Neural progenitor cell (in vitro differentiated cells): ENCODE results near the gene HSPB8. TPM values are rescaled to one million over a fixed set of nuclear protein-coding genes. Genes with fewer than 3 reads are reported as not detected.

Experiments used
- DNase-seq: peaks from one replicate; pipeline ENCODE4 v3.0.0-alpha.2; 2016; ENCODE audit warnings: low spot score
- H2AFZ ChIP-seq: fragments of 200-600 bp; sonication (generic); replicated peaks from 2 replicates; pipeline ENCODE4 v1.6.1; 2016; ENCODE audit warnings: antibody characterized with exemption
- H3F3A ChIP-seq: fragments of 200-600 bp; sonication (generic); 2 replicates; pipeline ENCODE4 v1.6.1; 2016; ENCODE audit warnings: antibody characterized with exemption, low read depth
- H3K27ac ChIP-seq: fragments of 200-600 bp; sonication (generic); 2 replicates; pipeline ENCODE4 v1.5.1; 2016; ENCODE audit warnings: mild to moderate bottlenecking
- H3K27me3 ChIP-seq: fragments of 200-600 bp; sonication (generic); 2 replicates; pipeline ENCODE4 v1.6.1; 2016; ENCODE audit warnings: mild to moderate bottlenecking, moderate library complexity
- H3K36me3 ChIP-seq: fragments of 200-600 bp; sonication (generic); 2 replicates; pipeline ENCODE4 v1.5.1; 2016
- H3K4me1 ChIP-seq: fragments of 200-600 bp; sonication (generic); 2 replicates; pipeline ENCODE4 v1.6.1; 2016; ENCODE audit warnings: mixed run types
- H3K4me2 ChIP-seq: fragments of 200-600 bp; sonication (generic); 2 replicates; pipeline ENCODE4 v1.6.1; 2016
- H3K4me3 ChIP-seq: fragments of 200-600 bp; sonication (generic); 2 replicates; pipeline ENCODE4 v1.5.1; 2016
- H3K79me2 ChIP-seq: fragments of 200-600 bp; sonication (generic); 2 replicates; pipeline ENCODE4 v1.6.1; 2016; ENCODE audit warnings: low read depth
- H3K9ac ChIP-seq: fragments of 200-600 bp; sonication (generic); 2 replicates; pipeline ENCODE4 v1.6.1; 2016
- H3K9me3 ChIP-seq: fragments of 200-600 bp; sonication (generic); 2 replicates; pipeline ENCODE4 v1.5.1; 2016; ENCODE audit warnings: low read depth
- H4K20me1 ChIP-seq: fragments of 200-600 bp; sonication (generic); 2 replicates; pipeline ENCODE4 v1.6.1; 2016; ENCODE audit warnings: low read depth
- H3K27ac Mint-ChIP-seq: 3 replicates; pipeline ENCODE4 v1.8.0; 2021; ENCODE audit warnings: mixed read lengths
- H3K27me3 Mint-ChIP-seq: 2 replicates; pipeline ENCODE4 v1.8.0; 2022; ENCODE audit warnings: low read depth, mild to moderate bottlenecking, inconsistent platforms, moderate library complexity, mixed read lengths; ENCODE audit not compliant: insufficient read depth
- H3K36me3 Mint-ChIP-seq: 3 replicates; pipeline ENCODE4 v1.8.0; 2021; ENCODE audit warnings: mixed read lengths
- H3K4me1 Mint-ChIP-seq: 3 replicates; pipeline ENCODE4 v1.8.0; 2021; ENCODE audit warnings: mixed read lengths
- H3K4me3 Mint-ChIP-seq: 3 replicates; pipeline ENCODE4 v1.8.0; 2021; ENCODE audit warnings: mild to moderate bottlenecking, moderate library complexity, mixed read lengths
- H3K9me3 Mint-ChIP-seq: 3 replicates; pipeline ENCODE4 v1.8.0; 2020; ENCODE audit warnings: mixed read lengths
- EZH2 ChIP-seq: fragments of 200-600 bp; sonication (generic); IDR thresholded peaks from 2 replicates; pipeline ENCODE4 v1.6.1; 2017; ENCODE audit warnings: antibody characterized with exemption, mild to moderate bottlenecking, moderate library complexity
- EZH2phosphoT487 ChIP-seq: fragments of 200-600 bp; sonication (generic); IDR thresholded peaks from 2 replicates; pipeline ENCODE4 v1.6.1; 2017; ENCODE audit warnings: antibody characterized with exemption
- total RNA-seq: library from RNA; depleted of rRNA; stranded (reverse); fragments of >200 nt; gene quantifications from 2 replicates; pipeline ENCODE4 v1.2.3, GENCODE V29; 2015; ENCODE audit warnings: low replicate concordance
- TF ChIP-seq, protein P1 (sequence below): fragments of 200-600 bp; sonication (generic); IDR thresholded peaks from 2 replicates; pipeline ENCODE4 v1.5.1; 2017; ENCODE audit warnings: antibody characterized with exemption, mild to moderate bottlenecking

The HSPB8 gene
- total RNA-seq, 1 donor from 2014 or later: not detected

DNA sequence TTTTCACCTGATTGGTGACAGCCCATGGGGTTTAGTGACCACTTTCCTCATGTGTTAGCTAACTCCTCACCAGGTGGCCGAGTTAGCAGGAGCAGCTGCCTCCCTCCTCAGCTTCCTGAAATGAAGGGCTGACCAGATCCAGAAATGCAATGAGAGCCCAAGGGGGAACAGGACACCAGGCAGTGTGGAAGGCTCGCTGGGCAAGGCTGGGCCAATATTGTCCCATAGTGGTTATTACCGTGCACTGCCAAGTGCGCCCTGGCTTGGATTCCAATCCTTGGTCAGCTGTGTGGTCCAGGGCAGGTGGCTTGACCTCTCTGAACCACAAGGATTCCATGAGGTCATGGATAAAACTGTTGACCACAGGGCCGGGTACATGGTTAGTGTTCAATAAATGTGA, 3.6 kb upstream of the HSPB8 start:
- Mint-ChIP-seq H3K4me3 (no peak overlapping the region), H3K27ac (no peak overlapping the region)

DNA sequence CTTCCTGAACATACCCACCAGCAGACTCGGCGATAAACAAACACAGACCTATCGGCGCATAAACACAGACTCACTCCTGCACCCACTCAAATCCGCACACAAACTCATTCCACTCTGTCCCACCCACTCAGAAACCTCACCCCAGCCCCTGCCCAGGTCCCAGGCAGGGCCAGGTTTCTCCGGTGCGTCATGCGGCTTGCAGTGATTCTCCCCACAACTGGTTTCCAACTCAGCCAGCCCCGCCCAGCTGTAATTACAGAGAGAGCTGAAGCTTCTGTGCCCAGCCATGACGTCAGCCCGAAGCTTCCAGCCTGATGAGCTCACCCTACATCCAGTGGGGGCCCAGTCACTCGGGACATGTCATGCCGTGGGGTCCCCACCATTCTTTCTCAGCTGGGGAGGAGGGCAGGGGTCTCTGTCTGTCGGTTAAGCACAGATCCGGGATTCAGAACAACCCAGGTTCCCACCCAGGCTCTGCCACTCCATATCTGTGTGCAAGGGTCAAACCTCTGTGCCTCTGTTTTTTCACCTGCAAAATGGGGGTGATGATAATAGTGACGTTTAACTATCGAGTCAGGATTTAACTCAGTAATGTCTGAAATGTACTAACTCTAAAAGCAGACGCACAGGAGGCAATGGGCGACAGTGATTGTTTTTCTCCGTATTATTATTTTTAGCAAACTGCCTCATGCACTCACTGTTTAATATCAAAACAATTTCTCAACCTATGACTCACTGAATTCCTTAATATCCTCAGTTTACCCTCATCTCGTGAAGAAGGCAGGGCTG, 2.3 kb upstream of the HSPB8 start:
- peaks cover 46% of the 10 kb centered on the region for H3K4me1 Mint-ChIP-seq
- H3K4me2 ChIP-seq: no peak overlapping the region
- no peak overlapping the region for H2AFZ ChIP-seq
- no peak overlapping the region for H3K27ac Mint-ChIP-seq
- no peak overlapping the region for H3K4me3 ChIP-seq
- H3K27me3 ChIP-seq: peaks cover 20% of the 10 kb centered on the region
- H3K36me3 Mint-ChIP-seq: no peaks in the 10 kb centered on the region
- peaks cover 21% of the 10 kb centered on the region for H3K4me1 ChIP-seq
- H3F3A ChIP-seq: no peaks in the 10 kb centered on the region
- no peaks in the 10 kb centered on the region for H3K9me3 ChIP-seq
- peak; percentile 60 for DNase-seq
- H4K20me1 ChIP-seq: no peaks in the 10 kb centered on the region
- H3K36me3 ChIP-seq: no peaks in the 10 kb centered on the region
- no peak overlapping the region for H3K27ac ChIP-seq
- no peak for TF ChIP-seq EZH2
- TF ChIP-seq, protein P1, sequence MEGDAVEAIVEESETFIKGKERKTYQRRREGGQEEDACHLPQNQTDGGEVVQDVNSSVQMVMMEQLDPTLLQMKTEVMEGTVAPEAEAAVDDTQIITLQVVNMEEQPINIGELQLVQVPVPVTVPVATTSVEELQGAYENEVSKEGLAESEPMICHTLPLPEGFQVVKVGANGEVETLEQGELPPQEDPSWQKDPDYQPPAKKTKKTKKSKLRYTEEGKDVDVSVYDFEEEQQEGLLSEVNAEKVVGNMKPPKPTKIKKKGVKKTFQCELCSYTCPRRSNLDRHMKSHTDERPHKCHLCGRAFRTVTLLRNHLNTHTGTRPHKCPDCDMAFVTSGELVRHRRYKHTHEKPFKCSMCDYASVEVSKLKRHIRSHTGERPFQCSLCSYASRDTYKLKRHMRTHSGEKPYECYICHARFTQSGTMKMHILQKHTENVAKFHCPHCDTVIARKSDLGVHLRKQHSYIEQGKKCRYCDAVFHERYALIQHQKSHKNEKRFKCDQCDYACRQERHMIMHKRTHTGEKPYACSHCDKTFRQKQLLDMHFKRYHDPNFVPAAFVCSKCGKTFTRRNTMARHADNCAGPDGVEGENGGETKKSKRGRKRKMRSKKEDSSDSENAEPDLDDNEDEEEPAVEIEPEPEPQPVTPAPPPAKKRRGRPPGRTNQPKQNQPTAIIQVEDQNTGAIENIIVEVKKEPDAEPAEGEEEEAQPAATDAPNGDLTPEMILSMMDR: no peak
- no peak for TF ChIP-seq EZH2phosphoT487
- H3K79me2 ChIP-seq: no peaks in the 10 kb centered on the region
- H3K9ac ChIP-seq: no peak overlapping the region
- no peak overlapping the region for H3K4me3 Mint-ChIP-seq
- no peaks in the 10 kb centered on the region for H3K9me3 Mint-ChIP-seq
- peaks cover 29% of the 10 kb centered on the region for H3K27me3 Mint-ChIP-seq

More for the DNA sequence above, 3.6 kb upstream of the HSPB8 start:
- Histone ChIP-seq H4K20me1 (no peaks in the 10 kb centered on the region), H3K4me2 (no peak overlapping the region), H3K79me2 (no peaks in the 10 kb centered on the region), H3K27me3 (peaks cover 20% of the 10 kb centered on the region), H2AFZ (no peak overlapping the region), H3K9me3 (no peaks in the 10 kb centered on the region), H3F3A (no peaks in the 10 kb centered on the region), H3K36me3 (no peaks in the 10 kb centered on the region), H3K4me1 (peaks cover 21% of the 10 kb centered on the region), H3K27ac (no peak overlapping the region), H3K4me3 (no peak overlapping the region), H3K9ac (no peak overlapping the region)
- TF ChIP-seq, protein P1: no peak
- no peaks in the 10 kb centered on the region for H3K9me3 Mint-ChIP-seq
- H3K4me1 Mint-ChIP-seq: peaks cover 38% of the 10 kb centered on the region
- peaks cover 26% of the 10 kb centered on the region for H3K27me3 Mint-ChIP-seq
- no peak for DNase-seq
- no peaks in the 10 kb centered on the region for H3K36me3 Mint-ChIP-seq

DNA sequence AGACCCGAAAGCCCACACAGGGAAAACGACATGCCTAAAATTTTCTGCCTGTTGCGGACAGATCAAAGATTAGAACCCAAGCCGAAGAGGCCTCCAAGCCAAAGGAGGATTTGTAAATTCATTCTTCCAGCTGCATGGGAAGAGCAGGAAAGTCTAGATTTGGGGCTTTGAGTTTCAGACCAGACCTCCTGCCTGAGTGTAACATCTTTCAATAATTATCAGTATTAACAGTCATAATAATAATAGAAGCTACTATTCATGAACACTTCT, 1.7 kb upstream of the HSPB8 start:
- H3K36me3 Mint-ChIP-seq: no peaks in the 10 kb centered on the region

More for the DNA sequence above, 1.7 kb upstream of the HSPB8 start:
- Histone ChIP-seq H4K20me1 (no peaks in the 10 kb centered on the region), H3K4me2 (no peak overlapping the region), H3K4me3 (no peak overlapping the region), H3K27me3 (peaks cover 20% of the 10 kb centered on the region), H3K9ac (no peak overlapping the region), H3K36me3 (no peaks in the 10 kb centered on the region), H2AFZ (no peak overlapping the region), H3F3A (no peaks in the 10 kb centered on the region), H3K4me1 (peaks cover 21% of the 10 kb centered on the region), H3K79me2 (no peaks in the 10 kb centered on the region), H3K9me3 (no peaks in the 10 kb centered on the region), H3K27ac (no peak overlapping the region)
- no peak overlapping the region for H3K4me3 Mint-ChIP-seq
- H3K27ac Mint-ChIP-seq: no peak overlapping the region
- no peaks in the 10 kb centered on the region for H3K9me3 Mint-ChIP-seq
- TF ChIP-seq EZH2 (no peak), EZH2phosphoT487 (no peak)
- TF ChIP-seq, protein P1: no peak
- H3K27me3 Mint-ChIP-seq: peaks cover 29% of the 10 kb centered on the region
- H3K4me1 Mint-ChIP-seq: peaks cover 46% of the 10 kb centered on the region
- DNase-seq: no peak
